COLO668 (cell line): Measurements from ENCODE around the gene PAK6.

Source experiments
- DNase-seq: peaks from one replicate; lab custom pipeline; 2025; ENCODE audit not compliant: unreplicated experiment; lab: John Stamatoyannopoulos, UW

Gene PAK6

DNA sequence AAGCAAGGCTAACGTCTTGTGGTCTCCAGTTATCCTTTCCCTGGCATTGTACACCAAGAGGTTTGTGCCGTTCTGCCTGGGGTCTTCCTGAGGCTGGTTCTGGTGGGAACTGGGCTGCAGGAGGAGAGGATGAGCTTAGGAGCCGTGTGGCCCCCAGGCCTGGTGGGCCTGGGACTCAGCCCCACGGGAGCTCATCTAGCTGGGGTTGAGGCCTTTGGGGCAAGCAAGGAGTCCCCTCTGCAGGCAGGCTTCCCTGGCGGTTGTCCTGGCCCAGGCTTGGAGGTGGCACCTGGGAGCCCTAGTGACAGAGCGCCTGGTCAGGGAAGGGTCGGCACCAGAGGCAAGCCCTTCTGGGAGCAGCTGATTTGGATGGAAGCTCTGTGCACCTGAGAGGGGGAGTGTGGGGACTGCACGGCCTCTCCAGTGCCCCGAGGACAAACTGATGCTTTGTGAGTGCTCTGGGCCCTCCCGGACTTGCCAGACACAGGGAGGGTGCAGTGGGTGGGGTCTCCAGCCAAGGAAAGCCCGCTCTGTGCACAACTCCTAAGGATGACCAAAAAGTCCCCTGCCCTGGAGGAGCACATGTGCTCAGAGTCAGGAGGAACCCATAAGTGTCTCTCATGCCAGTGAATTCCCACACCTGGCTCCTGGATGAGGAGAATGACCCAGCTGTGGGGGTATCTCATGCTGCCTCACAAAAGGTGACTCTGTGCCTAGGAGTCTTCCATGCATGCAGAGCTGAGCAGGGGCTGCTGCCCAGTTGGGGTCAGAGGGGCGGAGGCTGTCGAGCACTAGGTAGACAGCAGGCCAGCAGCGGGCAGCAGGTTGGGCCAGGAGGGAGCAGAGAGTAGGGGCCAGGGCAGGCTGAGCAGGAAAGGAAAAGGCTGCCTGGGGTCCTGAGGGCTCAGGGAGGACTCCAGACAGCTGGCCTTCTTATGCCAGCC is 2.7 kb downstream of the PAK6 start:
- no peak for DNase-seq

DNA sequence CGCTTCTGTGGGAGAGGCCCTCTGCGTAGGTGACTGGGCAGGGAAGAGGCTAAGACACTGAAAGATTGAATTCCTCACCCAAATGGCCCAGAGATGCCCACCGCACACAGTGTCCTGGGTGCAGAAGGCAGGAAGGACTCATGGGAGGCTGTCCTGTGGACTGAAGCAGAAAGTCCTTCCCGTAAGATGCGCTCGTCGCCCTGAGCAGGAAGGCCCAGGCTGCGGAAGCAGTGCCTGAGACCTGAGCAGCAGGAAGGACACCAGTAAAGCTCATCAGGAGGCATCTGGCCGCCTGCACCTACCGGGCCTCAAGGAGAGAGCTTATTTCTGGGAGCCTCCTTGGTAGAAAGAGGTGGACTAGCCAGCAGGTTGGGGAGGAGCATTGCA is 3.3 kb downstream of the PAK6 start:
- DNase-seq: no peak

DNA sequence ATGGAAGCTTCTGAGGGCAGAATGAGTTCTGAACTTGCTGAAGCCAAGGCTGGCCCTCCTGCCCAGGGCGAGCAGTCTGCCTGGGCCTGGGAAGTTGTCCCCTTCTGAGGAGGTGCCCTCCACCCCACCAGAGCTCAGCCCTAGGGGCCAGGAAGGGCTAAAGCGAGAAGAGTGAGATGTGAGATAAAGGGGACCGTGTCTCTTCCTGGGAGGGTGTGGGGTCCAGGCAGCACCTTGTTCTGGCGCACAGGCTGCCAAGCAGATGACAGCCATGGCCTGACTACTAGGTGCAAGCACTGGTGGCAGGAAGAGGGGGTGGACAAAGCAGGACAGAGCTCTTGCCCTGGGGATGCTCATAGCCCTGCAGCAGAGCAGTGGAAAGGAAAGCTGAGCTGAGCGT is 3.7 kb downstream of the PAK6 start:
- DNase-seq: no peak

DNA sequence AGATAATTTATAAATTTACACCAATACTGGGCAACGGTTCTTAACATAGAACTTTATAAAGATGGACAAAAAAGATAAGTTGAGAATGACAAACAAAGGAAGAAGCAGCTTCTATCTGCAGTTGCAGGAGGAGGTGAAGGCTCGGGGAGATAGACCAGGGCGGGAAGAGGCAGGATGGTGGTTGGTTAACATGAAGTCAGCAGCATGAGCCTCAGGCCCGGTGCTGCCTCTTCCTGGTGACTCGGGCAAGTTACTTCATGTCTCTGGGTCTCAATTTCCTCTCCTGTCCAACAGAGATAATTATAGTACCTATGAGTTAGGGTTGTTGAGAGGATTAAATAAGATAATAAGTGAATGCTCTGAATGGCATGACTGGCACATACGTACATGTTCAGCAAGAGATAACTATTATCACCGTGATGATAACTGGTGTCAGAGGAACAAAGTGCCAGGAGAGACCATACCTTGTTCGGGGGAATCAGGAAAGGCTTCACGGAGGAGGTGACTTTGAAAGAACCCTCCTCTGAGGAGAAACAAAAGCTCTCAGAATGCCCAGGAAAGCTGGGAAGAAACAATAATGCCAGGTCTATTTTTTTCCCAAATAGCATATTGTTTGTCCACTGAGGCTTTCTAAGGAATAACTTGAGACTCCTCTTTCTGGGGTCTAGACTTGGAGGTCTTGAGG is 4.4 kb downstream of the PAK6 start:
- DNase-seq: no peak

DNA sequence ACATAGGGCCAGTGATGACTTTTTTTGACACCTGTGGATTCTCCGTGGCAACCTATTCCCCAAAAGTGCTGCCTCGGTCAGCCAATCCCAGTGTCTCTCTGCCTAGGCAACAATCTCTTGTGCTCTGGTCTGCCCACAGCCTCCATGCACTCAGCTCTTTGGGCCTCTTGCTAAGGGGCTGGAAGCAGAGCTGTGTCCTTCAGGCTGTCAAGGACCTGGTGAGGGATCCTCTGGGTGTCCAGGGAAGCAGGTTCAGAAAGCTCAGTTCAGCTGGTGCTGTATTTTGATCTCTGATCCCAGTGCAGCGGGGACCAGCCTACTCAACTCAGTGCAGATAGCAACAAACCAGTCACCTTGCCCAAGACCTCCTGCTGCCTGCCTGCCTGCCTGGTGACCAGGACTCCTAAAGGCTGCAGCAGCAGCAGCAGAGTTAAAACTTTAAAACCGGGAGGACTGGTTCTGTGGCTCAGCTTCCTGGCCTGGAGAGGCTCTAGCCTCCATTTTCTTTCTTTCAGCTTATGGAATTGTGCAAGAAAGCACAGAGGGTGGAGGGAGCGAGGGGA is 6.2 kb downstream of the PAK6 start:
- DNase-seq: no peak

DNA sequence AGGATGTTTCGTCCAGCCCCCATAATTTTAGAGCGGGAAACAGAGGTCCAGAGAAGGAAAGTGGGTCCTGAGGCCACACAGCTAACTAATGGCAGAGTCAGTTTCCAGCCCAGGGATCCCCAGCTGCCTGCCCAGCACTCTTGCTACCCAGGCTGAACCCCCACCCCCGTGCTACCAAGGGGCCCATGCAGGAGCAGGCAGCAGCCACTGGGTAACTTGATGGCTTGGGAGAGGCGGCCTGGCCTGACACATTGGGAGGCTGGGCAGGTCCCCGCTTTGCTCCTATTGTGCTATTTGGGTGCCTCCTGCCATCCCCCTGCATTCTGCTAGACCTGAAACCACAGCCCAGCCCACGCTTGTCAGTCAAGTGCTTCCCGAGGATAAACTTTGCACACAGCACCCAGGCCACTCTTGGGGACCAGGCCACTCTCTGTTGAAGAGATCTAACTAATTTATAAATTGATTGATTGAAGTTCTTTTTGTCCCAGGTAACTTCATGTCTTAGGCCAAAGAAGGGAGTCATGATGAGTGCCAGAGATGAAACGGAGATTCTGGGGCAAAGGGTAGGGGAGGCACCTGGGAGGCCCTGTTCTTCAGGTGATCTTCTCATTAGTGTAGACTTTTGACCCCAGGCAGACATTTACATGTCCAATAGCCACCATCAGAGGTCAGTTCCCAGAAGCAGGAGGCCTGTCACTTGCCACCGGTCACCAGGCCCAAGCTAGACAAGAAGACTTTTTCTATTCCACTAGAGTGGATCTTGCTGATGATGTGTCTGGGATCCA is 7.0 kb downstream of the PAK6 start:
- no peak for DNase-seq

DNA sequence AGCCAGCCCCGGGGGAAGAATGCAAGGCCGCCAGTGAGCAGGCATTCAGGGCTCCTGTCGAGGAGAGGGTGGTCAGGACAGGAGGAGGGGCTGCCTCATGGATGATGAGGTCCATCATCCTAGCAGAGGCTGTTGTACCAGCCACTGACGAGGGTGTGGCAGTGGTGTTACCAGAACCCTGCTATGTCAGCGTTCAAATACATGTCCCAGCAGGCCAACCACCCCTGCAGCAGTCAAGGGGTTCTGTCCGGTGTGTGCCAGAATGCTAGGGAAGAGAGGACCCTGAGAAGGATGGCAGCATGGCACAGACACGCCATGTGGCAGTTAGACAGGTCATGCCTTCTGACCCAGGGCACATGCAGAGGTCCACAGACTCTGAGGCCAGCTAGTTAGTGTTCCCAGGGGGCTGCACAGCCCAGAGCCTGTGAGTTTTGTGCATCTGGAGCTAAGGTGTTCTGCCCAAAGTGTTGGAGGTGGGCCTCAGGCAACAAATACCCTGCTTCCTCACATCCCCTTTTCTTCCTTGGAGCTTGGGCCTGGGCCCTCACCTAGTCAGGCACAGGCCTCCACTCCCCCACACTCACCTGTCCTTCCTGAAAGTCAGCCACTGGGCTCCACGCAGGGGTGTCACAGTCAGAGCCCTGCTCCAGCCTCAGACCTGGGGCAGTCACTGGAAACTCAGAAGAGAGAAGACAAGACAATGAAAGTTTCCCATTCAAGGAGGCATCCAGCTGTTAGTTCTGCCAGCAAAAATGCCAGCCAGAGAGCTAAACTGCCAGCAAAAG is 7.8 kb downstream of the PAK6 start:
- no peak for DNase-seq

DNA sequence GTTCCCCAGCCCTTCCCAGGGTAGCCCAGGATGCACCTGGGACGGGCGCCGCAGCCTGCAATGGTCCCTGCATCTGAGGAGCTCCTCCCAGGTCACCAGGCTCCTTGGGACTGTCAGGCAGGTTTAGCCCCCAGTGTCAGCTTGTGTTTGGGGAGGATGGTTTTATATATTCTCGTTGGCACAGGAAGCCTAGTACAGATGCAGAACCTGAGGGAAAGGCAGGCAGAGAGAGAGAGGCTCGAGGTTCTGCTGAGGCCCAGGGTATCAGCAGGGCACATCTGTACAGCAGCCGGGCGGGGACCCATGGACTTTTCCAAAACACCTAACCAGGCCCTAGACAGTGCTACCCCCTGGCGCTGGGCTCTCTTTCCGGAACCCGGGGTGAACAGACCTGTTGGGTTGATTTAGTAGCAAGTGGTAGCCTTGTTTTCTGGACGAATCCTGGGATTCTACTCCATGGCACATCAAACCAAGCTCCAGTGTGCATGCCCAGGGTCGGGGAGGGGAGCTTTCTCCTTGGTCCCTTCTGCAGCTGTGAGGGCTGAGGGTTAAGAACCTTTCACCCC is 8.6 kb downstream of the PAK6 start:
- no peak for DNase-seq

DNA sequence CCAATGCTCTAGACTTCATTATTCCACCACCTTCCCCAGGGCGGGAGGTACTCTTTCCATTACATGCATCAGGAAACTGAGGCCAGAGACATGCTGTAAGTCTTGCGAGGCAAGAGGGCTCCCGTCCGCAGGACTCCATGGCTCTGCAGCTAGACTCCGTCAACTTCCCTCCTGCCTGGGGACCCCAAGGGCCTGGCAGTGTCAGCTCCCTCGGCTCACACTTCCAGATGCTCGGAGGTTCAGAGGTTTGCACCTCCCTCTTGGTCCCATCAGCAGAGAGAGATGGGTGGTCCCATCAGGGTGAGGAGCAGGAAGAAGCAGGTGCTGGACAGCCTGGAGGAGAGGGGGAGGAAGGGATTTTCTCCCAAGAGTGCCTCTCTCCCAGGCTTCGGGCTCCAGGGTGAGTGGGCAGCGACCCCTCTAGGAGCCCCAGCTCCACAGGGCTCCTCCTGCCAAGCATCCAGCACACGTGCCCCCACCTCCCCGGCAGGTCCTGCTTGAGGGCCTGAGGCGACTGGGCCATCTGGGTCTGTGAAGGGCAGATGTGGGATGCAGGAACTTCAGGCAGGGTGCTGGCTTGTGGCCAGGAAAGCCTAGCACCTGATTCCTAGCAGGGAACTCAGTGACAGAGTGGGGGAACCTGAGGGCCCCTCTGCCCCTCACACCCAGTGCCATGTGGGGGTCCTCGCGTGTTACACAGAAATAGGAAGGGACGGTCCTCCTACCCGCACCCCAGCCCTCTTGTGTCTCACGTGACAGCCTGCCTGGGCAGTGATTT is 9.3 kb downstream of the PAK6 start:
- DNase-seq: peak; percentile 11

DNA sequence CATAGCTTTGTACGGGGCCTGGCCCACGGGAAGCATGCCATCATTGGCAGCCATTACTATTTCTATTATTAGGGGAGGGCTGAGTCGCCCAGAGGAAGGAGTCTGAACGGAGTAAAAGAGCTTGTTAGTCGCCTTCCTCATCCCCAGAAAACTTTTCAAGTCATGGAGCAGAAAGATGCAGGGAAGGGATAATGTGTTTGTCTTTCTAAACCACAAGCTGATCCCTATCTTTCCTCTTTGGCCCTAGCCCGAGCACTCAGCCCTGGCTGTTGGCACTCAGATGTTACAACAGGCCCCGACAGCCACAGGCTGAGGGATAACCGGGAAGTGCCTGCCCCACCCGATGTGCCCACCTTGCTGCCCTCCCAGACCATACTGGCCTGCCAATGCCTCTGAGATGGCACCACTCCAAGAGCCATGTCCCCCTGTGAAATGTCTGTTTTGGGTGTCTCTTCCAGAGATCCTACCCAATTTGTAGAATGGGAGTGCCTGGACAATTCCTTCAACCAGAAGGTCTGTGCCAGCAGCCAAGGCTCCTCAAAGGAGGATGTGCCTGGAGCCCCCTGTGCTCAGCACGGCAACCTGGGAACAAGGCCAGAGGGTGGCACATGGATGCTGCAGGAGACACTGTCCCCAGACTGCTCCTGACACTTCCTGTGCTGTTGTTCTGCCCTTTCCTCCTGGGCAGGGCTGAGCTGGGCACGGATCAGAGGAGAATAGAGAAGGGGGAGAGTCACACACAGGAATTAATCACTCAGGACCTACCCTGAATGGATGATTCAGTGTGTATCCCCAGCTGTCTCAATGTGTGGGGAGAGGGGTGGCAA is 10.8 kb downstream of the PAK6 start:
- no peak for DNase-seq

DNA sequence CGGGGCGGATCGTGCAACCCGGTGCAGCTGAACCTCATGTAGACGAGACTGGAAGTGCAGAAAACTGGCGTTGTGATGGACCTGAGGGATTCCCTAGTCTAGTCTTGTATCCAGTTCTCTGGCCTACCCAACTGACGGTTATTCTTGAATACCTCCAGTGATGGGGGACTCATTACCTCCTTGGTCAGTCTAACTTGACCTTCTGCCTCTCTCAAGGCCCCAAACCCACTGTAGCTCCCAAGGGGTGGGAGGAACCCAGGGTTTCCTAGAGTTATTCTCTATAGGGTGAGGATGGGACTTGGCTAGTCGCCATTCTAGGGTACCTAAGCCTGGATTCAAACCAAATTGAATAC is 11.4 kb downstream of the PAK6 start:
- DNase-seq: no peak

DNA sequence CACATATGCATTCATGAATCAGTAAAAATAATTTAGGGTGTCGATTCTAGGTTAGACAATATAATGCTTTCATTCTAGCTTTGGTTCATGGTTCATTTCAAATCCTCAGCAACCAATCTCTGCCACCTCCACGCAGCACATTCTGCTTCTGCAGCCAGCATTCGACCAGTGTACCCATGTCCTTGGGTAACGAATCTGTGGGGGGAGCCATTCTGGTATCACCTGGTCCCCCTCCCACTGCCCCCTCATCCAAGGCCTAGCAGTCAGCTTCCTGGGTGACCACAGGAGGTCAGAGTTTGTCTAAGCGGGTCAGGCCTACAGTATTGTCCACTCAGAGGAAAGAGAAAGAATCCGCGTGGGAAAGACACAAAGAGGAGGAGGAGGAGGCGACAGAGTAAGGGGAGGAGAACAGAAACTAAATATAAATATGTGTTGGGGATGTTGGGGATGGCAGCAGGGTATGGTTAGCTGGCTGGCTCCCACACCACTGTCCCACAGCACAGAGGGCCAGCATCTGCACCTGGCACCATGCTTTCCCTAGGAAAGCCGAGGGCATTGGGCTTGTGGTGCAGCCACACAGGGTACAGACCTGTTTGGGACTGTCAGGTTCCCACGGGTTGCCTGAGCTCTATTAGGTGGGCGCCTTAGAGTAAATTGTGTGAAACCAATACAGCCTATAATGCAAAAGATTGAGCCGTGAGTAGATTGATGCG is 12.1 kb downstream of the PAK6 start:
- no peak for DNase-seq

DNA sequence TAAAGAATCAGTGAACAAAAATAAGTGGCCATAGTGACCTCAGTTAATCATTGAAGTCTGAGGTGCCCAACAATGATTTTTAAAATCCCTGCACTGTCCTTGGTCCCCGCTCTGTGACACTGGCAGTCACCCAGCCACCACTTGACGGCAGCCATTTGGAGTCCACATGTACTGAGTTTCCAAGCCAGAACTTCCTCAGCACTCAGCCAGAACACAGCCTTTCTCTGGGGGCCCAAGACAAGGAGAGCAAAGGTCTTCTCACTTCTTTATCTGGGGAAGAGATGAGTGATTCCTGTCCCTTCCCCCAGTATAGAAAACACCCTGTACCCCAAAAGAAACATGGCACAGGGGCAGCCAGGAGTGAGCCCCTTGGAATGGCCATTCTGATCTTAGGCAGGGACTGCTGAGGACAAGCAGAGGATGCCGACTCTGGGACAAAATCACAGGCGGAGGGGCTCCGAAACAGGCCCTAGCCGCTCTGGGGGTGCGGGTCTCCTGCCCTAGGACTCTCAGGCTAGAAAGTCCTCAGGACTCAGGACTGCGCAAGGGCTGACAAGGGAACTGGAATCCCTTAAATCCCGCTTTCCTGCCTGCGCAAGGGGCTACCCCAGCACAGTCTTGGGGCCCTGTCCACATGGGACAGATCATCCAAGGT is 12.8 kb downstream of the PAK6 start:
- DNase-seq: no peak

DNA sequence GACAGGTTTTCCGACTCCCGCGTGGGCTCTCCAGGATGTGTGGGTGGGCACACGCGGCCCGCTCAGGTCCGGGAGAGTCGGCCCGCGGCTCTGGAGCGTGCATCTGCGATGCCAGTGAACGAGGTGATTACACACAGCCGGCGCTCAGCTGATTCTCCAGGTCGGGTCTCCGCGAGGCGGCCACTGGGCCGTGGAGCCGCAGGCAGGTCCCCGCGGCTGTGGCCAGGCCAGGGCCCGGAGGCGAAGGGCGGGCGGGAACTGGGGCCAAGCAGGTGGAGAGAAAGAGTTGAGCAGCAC is 13.2 kb downstream of the PAK6 start:
- DNase-seq: peak; percentile 70

DNA sequence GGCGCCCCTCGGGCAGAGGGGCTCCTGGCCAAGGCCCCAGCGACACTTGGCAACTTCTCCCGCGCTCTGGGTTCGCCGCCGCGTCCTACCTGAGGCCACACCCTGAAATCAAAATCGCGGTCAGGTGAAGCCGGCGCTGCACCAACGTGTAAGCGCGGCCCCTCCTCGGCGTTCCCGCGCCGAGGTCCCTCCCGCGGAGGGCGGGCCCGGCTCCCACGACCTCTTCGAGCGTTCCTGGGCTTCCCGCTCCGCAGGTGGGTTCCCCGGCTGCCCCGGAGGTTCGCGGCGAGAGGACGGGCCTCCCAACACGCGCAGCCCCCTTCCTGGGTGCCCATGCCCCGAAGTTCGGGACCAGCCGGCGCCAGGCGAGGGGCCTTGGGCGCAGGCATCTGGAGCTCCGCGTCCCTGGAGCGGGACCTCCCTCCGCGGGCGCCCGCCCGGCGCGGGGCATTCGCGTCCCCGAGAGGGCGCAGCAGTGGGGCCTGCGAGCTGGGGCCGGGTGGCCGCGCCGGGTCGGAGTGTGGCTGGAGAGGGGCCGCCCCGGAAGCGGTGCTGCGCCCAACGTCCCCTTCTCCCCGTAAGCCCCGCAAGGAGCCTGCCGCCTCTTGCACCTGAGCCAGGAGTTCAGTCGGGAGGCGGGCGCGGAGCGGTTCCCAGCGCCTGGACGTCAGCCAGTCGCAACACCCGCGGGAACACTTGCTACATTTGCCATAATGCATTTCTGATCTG is 13.7 kb downstream of the PAK6 start:
- peak; percentile 72 for DNase-seq

DNA sequence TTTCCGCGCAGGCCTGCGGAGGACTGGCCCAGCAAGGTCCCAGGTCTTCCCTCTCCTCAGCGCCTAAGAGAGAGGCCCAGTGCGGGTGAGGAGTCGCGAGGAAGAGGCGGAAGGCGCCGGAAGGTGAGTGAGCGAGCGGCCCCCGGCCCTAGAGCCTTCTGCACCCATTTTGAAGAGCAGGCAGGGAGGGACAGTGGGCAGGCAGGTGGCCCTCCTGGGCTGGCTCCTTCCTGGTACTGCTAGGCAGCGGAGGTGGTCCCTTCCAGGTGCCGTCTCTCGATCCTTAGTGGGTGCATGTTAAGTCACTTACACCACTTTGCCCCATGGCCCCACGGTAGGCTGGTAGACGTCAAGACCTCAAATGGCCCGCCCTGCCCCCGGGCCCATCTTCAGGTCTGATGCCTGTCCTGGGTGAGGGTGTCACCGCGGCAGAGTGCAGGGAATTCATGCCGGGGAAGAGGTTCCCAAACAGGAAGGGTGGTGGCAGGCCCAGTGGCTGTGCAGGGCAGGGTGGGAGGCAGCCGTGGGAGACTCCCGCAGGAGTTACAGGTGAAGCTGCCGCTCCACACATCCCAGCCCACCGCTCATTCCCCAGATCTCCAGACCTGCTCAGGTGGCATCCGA is 14.4 kb downstream of the PAK6 start:
- peak; percentile 38 for DNase-seq

DNA sequence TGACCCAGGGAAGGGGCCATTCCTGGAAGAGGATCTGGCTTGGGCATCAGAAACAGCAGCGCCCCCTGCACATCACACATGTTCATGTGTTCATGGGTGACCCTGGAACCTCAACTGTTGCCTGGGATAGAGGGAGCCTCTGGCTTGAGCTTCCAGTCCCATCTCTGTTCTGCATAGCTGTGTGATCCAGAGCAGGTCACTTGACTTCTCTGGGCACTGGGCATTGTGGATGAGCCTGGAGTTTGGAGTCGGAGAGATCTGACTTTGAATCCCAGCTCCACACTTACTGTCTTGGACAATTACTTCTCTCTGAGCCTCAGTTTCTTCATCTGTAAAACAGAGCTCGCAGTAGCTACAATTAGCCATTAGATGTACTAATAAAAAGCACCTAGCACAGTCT is 15.6 kb downstream of the PAK6 start:
- no peak for DNase-seq
